Measurements from ENCODE around the gene WASHC2A.
"Not testable (repeated sequence)": the region's sequence is repeated elsewhere in the genome, so short reads cannot be mapped to it uniquely, and the experiment has no call there.

Gene WASHC2A

GRCh38 chr10:50061548-50061947 lies 6.2 kb upstream of the WASHC2A start:
- DNase-seq: not testable (repeated sequence)

- no peak for DNase-seq
Measured at GRCh38 chr10:50063100-50063499, 4.7 kb upstream of the WASHC2A start.

GRCh38 chr10:50068352-50068659 lies 552 bp downstream of the WASHC2A start:
- DNase-seq: not testable (repeated sequence)

- not testable (repeated sequence) for DNase-seq
Measured at GRCh38 chr10:50075139-50075538, 7.4 kb downstream of the WASHC2A start.

GRCh38 chr10:50075544-50075943 lies 7.8 kb downstream of the WASHC2A start:
- DNase-seq: not testable (repeated sequence)

GRCh38 chr10:50091304-50091703 lies 23.6 kb downstream of the WASHC2A start:
- not testable (repeated sequence) for DNase-seq

- DNase-seq: not testable (repeated sequence)
Measured at GRCh38 chr10:50092928-50093327, 25.2 kb downstream of the WASHC2A start.

- DNase-seq: not testable (repeated sequence)
Measured at GRCh38 chr10:50094630-50095029, 26.9 kb downstream of the WASHC2A start.

GRCh38 chr10:50095402-50095801 lies 27.6 kb downstream of the WASHC2A start:
- not testable (repeated sequence) for DNase-seq

- DNase-seq: not testable (repeated sequence)
Measured at GRCh38 chr10:50096722-50097121, 29.0 kb downstream of the WASHC2A start.

GRCh38 chr10:50098645-50099044 lies 30.9 kb downstream of the WASHC2A start:
- DNase-seq: not testable (repeated sequence)

- DNase-seq: peak; percentile 67
Measured at GRCh38 chr10:50101139-50101582, 33.4 kb downstream of the WASHC2A start.

- DNase-seq: not testable (repeated sequence)
Measured at GRCh38 chr10:50101747-50102146, 34.0 kb downstream of the WASHC2A start.

- DNase-seq: not testable (repeated sequence)
Measured at GRCh38 chr10:50102267-50102666, 34.5 kb downstream of the WASHC2A start.

GRCh38 chr10:50108999-50109698 lies 41.4 kb downstream of the WASHC2A start:
- not testable (repeated sequence) for DNase-seq

GRCh38 chr10:50112419-50113112 lies 44.8 kb downstream of the WASHC2A start:
- DNase-seq: not testable (repeated sequence)

GRCh38 chr10:50126765-50127164 lies 59.0 kb downstream of the WASHC2A start:
- DNase-seq: not testable (repeated sequence)

- DNase-seq: not testable (repeated sequence)
Measured at GRCh38 chr10:50127770-50128292, 60.1 kb downstream of the WASHC2A start.

- DNase-seq: not testable (repeated sequence)
Measured at GRCh38 chr10:50131245-50131965, 63.7 kb downstream of the WASHC2A start.

GRCh38 chr10:50132322-50132721 lies 64.6 kb downstream of the WASHC2A start:
- DNase-seq: peak; percentile 43

- DNase-seq: not testable (repeated sequence)
Measured at GRCh38 chr10:50132841-50133240, 65.1 kb downstream of the WASHC2A start.

GRCh38 chr10:50143512-50144174 lies 75.9 kb downstream of the WASHC2A start:
- DNase-seq: peak; percentile 75

GRCh38 chr10:50145575-50145974 lies 77.8 kb downstream of the WASHC2A start:
- DNase-seq: not testable (repeated sequence)
